Bronchial epithelial cell (primary cell): Measurements from ENCODE around the gene IGFL2. TPM values are rescaled to one million over a fixed set of nuclear protein-coding genes. Genes with fewer than 3 reads are reported as not detected.

Experiments used
- DNase-seq: peaks from one replicate; pipeline ENCODE4 v3.0.0-alpha.2; 2010; ENCODE audit warnings: low read depth
- FAIRE-seq: peaks from 2 replicates; lab custom pipeline; 2011; peaks lifted over from hg19 to GRCh38; lab: Jason Lieb, UNC
- H3K27me3 ChIP-seq: 2 replicates; pipeline ENCODE4 v1.5.1; 2011; ENCODE audit warnings: low read length; ENCODE audit not compliant: control insufficient read depth, insufficient read depth
- H3K36me3 ChIP-seq: 2 replicates; pipeline ENCODE4 v1.5.1; 2011; ENCODE audit warnings: low read length; ENCODE audit not compliant: control insufficient read depth, insufficient read depth
- H3K4me3 ChIP-seq: 2 replicates; pipeline ENCODE4 v1.5.1; 2011; ENCODE audit warnings: mild to moderate bottlenecking, low read depth, low read length, control low read depth
- total RNA-seq: library from RNA; depleted of rRNA; stranded (reverse); fragments of >200 nt; gene quantifications from 2 replicates; pipeline ENCODE4 v1.2.1, GENCODE V29; 2014
- TF ChIP-seq, protein P1 (sequence below): IDR thresholded peaks from 2 replicates; pipeline ENCODE4 v1.5.1; 2011; ENCODE audit warnings: mild to moderate bottlenecking, moderate library complexity, low read length, control low read depth, inconsistent platforms; ENCODE audit not compliant: insufficient read depth, severe bottlenecking

The IGFL2 gene
- total RNA-seq, 1 donor from 2014 or later: not detected

DNA sequence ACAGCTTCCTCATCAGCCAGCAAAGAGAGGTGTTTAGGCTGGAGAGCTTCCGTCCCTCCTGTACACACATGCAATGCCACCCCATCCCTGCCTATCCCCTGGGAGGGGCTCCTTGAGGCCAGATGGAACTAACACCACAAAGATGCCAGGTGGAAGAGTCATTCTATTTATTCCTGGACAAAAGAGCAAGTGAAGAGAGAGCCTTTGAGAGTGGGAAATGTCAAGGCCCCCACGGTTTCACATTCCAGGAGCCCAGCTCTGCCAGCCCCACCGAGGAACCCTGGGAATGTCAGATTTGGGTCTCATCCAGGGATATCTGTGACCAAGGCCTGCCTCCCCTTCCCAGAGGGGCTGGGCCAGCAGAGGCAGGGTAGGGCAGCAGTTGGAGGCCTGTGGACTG, 50.7 kb downstream of the IGFL2 start:
- Histone ChIP-seq H3K36me3 (no peaks in the 10 kb centered on the region), H3K4me3 (no peak overlapping the region), H3K27me3 (no peaks in the 10 kb centered on the region)
- DNase-seq (peak; percentile 79), FAIRE-seq (peak; percentile 55)
- TF ChIP-seq, protein P1, sequence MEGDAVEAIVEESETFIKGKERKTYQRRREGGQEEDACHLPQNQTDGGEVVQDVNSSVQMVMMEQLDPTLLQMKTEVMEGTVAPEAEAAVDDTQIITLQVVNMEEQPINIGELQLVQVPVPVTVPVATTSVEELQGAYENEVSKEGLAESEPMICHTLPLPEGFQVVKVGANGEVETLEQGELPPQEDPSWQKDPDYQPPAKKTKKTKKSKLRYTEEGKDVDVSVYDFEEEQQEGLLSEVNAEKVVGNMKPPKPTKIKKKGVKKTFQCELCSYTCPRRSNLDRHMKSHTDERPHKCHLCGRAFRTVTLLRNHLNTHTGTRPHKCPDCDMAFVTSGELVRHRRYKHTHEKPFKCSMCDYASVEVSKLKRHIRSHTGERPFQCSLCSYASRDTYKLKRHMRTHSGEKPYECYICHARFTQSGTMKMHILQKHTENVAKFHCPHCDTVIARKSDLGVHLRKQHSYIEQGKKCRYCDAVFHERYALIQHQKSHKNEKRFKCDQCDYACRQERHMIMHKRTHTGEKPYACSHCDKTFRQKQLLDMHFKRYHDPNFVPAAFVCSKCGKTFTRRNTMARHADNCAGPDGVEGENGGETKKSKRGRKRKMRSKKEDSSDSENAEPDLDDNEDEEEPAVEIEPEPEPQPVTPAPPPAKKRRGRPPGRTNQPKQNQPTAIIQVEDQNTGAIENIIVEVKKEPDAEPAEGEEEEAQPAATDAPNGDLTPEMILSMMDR: no peak

DNA sequence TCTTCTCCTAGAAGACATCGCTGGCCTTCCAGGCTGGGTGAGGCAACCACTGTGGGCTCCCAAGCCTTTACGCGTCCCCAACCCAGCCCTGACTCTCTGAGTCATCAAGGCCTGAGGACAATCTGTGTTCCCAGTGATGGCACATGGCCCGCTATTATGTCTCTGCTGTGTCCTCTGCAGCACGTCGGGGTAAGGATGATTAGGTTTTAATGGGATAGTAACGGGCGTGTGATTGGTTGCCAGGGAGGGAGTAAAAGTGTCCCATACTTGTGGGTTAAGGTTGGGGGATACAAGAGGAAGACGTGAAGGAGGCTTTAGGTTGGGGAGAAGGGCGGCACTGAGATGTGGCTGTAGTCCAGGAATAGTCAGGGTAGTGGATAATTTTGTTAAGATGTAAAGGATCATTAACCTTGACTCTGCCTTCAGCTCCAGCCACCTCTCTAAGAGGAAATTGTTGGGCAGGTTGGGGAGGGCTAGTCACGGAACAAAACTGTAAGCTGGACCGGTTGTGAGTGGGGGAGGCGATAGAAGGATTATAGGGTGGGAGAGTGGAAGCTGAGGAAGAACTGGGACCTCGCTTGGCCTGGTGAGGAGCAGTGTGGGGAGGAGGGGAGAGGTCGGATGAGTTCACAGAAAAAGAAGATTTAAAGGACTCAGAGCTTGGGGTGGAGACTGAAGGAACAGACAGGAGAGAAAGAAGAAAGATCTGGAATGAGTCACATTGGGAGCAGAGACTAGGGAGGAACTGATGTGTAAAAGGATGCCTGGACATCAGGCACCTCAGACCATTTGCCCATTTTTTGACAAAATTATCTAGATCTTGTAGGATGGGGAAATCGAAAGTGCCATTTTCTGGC, 53.6 kb downstream of the IGFL2 start:
- Histone ChIP-seq H3K36me3 (no peaks in the 10 kb centered on the region), H3K4me3 (no peak overlapping the region), H3K27me3 (no peaks in the 10 kb centered on the region)
- FAIRE-seq: no peak
- TF ChIP-seq, protein P1: no peak
- DNase-seq: no peak

DNA sequence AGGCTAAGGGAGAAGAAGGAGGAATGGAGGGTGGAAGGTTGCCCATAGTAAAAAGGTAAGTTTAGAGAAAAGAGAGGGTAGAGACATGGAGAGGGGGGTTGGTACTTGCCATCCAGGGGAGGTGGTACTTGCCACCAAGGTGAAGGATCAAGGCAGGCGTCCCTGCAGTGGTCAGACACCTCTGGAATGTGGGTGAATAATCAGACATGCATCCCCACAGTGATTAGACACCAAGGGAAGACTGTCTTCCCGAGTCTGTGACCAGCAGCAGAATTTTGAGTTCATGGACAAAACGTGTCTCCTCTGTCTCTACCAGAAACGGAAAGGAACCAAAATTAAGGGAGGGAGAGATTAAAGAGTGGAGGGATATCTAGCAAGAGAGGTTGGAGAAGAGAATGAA, 54.4 kb downstream of the IGFL2 start:
- Histone ChIP-seq H3K27me3 (no peaks in the 10 kb centered on the region), H3K36me3 (no peaks in the 10 kb centered on the region), H3K4me3 (no peak overlapping the region)
- FAIRE-seq: no peak
- DNase-seq: no peak
- TF ChIP-seq, protein P1: no peak

DNA sequence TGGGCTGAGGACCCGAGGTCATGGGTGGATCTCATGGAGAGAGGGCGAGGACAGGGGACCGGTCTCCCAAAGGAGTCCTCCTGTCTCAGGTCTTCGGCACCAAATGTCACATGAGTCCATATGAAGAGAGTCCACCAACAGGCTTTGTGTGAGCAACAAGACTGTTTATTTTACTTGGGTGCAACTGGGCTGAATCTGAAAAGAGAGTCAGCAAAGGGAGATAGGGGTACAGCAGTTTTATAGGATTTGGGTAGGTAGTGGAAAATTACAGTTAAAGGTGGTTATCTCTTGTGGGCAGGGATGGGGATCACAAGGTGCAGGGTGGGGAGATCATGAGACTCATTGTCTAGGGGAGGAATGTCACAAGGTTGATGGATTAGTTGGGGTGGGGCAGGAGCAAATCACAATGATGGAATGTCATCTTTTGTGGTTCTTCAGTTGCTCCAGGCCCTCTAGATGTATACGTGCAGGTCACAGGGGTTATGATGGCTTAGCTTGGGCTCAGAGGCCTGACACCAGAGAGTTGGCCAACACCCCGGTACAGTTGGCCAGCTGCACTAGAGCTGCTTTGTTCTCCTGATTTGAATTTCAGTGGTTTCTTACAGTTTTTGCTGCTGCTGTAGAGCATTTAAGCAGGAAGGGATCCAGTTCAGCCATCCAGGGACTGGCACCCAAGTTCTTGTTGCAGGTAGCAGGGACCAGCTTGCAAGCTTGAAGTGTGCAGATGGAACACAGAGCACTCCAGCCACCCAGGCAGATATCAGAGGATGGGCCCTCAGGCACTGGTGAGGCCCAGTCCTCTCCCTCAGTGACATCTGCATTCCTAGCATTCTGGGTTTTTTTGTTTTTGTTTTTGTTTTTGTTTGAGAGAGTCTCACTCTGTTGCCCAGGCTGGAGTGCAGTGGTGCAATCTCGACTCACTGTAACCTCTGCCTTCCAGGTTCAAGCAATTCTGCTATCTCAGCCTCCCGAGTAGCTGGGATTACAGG, 55.1 kb downstream of the IGFL2 start:
- H3K27me3 ChIP-seq: no peaks in the 10 kb centered on the region
- FAIRE-seq (no peak), DNase-seq (no peak)
- no peak overlapping the region for H3K4me3 ChIP-seq
- TF ChIP-seq, protein P1: no peak
- H3K36me3 ChIP-seq: no peaks in the 10 kb centered on the region

DNA sequence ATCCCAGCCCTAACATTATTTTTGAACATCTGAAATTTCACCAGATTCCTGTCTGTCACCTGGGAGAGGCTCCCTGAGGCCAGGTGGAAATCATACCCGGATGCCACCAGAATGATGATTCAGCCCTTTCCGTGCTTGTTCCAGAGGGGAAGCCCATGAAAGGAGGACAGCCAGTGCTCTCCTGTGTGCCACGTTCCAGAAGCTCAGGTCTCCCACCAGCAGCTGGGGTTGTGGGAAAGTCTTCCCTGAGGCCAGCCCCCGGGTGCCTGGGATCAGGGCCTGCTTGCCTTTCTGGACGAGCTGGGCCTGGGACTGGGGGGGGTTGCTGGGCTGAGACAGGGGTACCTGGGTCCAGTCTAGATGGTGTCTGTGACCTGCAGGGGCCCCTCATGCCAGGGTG, 56.0 kb downstream of the IGFL2 start:
- no peak for FAIRE-seq
- H3K36me3 ChIP-seq: no peaks in the 10 kb centered on the region
- TF ChIP-seq, protein P1: no peak
- no peaks in the 10 kb centered on the region for H3K27me3 ChIP-seq
- H3K4me3 ChIP-seq: no peak overlapping the region
- DNase-seq: no peak
